Activated effector memory CD4-positive, alpha-beta T cell treated with anti-CD3 and anti-CD28 coated beads, Interleukin-2, amount 50 U/mL, for 16 hours (primary cell): ENCODE results near the gene POTEM.
"Not testable (repeated sequence)": the region's sequence is repeated elsewhere in the genome, so short reads cannot be mapped to it uniquely, and the experiment has no call there.

Experiments used
- DNase-seq: peaks from one replicate; pipeline ENCODE4 v3.0.0-alpha.2; 2020

POTEM gene

GRCh38 chr14:19038785-19039184 is 71.6 kb downstream of the POTEM start:
- DNase-seq, result not testable (repeated sequence)

- DNase-seq, result peak; percentile 51
These were observed 76.2 kb downstream of the POTEM start for GRCh38 chr14:19043384-19043783.
